Measurements from ENCODE around the gene PPFIBP2.

DNA sequence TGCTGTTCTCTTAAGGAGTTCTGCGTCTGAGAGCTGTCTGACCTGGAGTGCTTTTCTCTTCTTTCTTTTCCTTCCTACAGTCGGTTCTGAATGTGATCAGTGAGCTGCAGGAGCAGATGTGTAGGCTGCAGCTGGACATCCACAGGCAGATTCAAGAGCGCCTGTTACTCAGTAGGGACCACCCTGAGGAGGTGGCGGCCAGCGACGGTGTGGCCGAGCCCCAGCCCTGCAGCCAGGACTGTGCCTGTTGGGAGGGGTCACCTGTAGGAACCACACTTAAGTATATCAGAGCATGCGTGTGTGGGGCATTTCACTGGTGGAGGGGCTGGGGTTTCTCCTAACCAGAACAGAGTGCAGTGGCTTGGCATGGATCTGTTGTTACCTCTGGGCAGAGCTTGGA lies 103.2 kb downstream of the PPFIBP2 start:
- TF ChIP-seq CTCF (IDR thresholded peaks at IDR 0.05; ENCODE audit: low read length) (no peak), EZH2 (IDR thresholded peaks at IDR 0.05; ENCODE audit: borderline replicate concordance, low read length) (no peak)
